ENCODE measurements around the gene AMY1B.
"Not testable (repeated sequence)": the region's sequence is repeated elsewhere in the genome, so short reads cannot be mapped to it uniquely, and the experiment has no call there.

Gene AMY1B

GRCh38 chr1:103696110-103696509, at the start of gene AMY1B:
Gene AMY1B, minus strand, starts transcription at chr1:103696210. Its CDS starts 571 bp downstream, at chr1:103695639.
- DNase-seq, result not testable (repeated sequence)

GRCh38 chr1:103745040-103745439, 49.0 kb upstream of the AMY1B start:
- not testable (repeated sequence) for DNase-seq

- DNase-seq, result not testable (repeated sequence)
Observed at GRCh38 chr1:103744449-103744848, 48.4 kb upstream of the AMY1B start.

GRCh38 chr1:103738031-103738430, 42.0 kb upstream of the AMY1B start:
- DNase-seq, result not testable (repeated sequence)

- not testable (repeated sequence) for DNase-seq
Observed at GRCh38 chr1:103735334-103735733, 39.3 kb upstream of the AMY1B start.

- not testable (repeated sequence) for DNase-seq
Observed at GRCh38 chr1:103721473-103721872, 25.5 kb upstream of the AMY1B start.

GRCh38 chr1:103717404-103717803, 21.4 kb upstream of the AMY1B start:
- DNase-seq, result not testable (repeated sequence)

- DNase-seq, result not testable (repeated sequence)
Observed at GRCh38 chr1:103710381-103710780, 14.4 kb upstream of the AMY1B start.

- not testable (repeated sequence) for DNase-seq
Observed at GRCh38 chr1:103707670-103708069, 11.7 kb upstream of the AMY1B start.

GRCh38 chr1:103701256-103701655, 5.2 kb upstream of the AMY1B start:
- not testable (repeated sequence) for DNase-seq

- DNase-seq, result not testable (repeated sequence)
Observed at GRCh38 chr1:103700669-103701068, 4.7 kb upstream of the AMY1B start.

- not testable (repeated sequence) for DNase-seq
Observed at GRCh38 chr1:103697430-103697829, 1.4 kb upstream of the AMY1B start.

- DNase-seq, result not testable (repeated sequence)
Observed at GRCh38 chr1:103676335-103676734, 19.7 kb downstream of the AMY1B start.

- DNase-seq, result not testable (repeated sequence)
Observed at GRCh38 chr1:103655460-103655859, 40.5 kb downstream of the AMY1B start, which contains the start of gene AMY1A. Gene AMY1A, plus strand, starts transcription at chr1:103655760. Its CDS starts 571 bp downstream, at chr1:103656331.

- DNase-seq, result not testable (repeated sequence)
Observed at GRCh38 chr1:103654133-103654532, 41.9 kb downstream of the AMY1B start.

- not testable (repeated sequence) for DNase-seq
Observed at GRCh38 chr1:103650889-103651288, 45.1 kb downstream of the AMY1B start.

- not testable (repeated sequence) for DNase-seq
Observed at GRCh38 chr1:103650305-103650704, 45.7 kb downstream of the AMY1B start.

- DNase-seq, result not testable (repeated sequence)
Observed at GRCh38 chr1:103643908-103644307, 52.1 kb downstream of the AMY1B start.

GRCh38 chr1:103641194-103641593, 54.8 kb downstream of the AMY1B start:
- not testable (repeated sequence) for DNase-seq

All from stimulated activated CD4-positive, alpha-beta T cell treated with anti-CD3 and anti-CD28 coated beads, Interleukin-1b, Interleukin-23, amount 100 ng/mL, for 48 hours (primary cell).